ENCODE data around the gene LKAAEAR1.

The LKAAEAR1 gene

DNA sequence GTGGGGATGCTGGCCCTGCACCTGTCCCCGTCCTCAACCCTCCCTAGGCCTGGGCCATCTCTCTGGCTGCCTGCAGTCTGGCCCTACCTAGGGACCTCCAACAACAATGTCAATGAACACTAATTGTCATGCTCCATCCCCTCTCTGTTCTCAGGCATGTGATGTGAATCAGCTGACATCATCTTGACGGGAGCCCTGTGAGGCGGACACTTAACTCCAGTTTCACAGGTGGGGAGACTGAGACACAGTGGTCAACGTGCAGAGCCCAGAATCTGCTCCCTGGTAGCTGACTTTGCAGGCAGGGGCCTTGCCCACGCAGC, 22.0 kb downstream of the LKAAEAR1 start:
- peak overlapping the region; percentile 96 for H3K4me3 ChIP-seq

DNA sequence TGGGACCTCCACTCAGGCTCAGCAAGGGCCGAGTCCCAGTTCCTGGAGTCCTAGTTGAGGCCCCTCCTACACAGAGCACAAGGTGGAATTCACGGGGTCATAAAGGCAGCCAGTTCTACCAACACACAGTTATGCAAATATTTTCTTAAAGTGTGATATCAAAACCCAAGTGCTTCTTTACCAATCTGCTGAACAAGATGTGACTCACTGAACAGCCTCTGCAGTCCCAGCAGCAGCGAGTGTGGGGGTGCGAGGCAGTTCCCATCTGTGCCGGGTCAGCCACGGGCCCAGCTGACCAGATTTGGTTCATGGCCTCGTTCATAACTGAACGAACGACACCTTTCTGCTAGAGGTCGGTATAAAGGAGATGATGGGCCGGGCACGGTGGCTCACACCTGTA, 25.7 kb downstream of the LKAAEAR1 start:
- DNase-seq (ENCODE audit: low spot score), result no peak
- no peak overlapping the region for H3K27ac ChIP-seq

More for the DNA sequence above, 22.0 kb downstream of the LKAAEAR1 start:
- H3K27ac ChIP-seq, result peak overlapping the region; percentile 45 to 92
- TF ChIP-seq, protein P1, sequence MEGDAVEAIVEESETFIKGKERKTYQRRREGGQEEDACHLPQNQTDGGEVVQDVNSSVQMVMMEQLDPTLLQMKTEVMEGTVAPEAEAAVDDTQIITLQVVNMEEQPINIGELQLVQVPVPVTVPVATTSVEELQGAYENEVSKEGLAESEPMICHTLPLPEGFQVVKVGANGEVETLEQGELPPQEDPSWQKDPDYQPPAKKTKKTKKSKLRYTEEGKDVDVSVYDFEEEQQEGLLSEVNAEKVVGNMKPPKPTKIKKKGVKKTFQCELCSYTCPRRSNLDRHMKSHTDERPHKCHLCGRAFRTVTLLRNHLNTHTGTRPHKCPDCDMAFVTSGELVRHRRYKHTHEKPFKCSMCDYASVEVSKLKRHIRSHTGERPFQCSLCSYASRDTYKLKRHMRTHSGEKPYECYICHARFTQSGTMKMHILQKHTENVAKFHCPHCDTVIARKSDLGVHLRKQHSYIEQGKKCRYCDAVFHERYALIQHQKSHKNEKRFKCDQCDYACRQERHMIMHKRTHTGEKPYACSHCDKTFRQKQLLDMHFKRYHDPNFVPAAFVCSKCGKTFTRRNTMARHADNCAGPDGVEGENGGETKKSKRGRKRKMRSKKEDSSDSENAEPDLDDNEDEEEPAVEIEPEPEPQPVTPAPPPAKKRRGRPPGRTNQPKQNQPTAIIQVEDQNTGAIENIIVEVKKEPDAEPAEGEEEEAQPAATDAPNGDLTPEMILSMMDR (IDR thresholded peaks at IDR 0.05), result no peak
- DNase-seq (ENCODE audit: low spot score), result no peak

GRCh38 chr20:64057628-64058498, 26.3 kb downstream of the LKAAEAR1 start:
- H3K4me3 ChIP-seq, result peak overlapping the region; percentile 6
- no peak for DNase-seq (ENCODE audit: low spot score)
- peak overlapping the region in 1 of 2 donors; percentile 74 for H3K27ac ChIP-seq
- TF ChIP-seq, protein P1 (IDR thresholded peaks at IDR 0.05), result peak; percentile 66

More for the DNA sequence above, 25.7 kb downstream of the LKAAEAR1 start:
- no peak overlapping the region for H3K4me3 ChIP-seq
- TF ChIP-seq, protein P1 (IDR thresholded peaks at IDR 0.05), result no peak

DNA sequence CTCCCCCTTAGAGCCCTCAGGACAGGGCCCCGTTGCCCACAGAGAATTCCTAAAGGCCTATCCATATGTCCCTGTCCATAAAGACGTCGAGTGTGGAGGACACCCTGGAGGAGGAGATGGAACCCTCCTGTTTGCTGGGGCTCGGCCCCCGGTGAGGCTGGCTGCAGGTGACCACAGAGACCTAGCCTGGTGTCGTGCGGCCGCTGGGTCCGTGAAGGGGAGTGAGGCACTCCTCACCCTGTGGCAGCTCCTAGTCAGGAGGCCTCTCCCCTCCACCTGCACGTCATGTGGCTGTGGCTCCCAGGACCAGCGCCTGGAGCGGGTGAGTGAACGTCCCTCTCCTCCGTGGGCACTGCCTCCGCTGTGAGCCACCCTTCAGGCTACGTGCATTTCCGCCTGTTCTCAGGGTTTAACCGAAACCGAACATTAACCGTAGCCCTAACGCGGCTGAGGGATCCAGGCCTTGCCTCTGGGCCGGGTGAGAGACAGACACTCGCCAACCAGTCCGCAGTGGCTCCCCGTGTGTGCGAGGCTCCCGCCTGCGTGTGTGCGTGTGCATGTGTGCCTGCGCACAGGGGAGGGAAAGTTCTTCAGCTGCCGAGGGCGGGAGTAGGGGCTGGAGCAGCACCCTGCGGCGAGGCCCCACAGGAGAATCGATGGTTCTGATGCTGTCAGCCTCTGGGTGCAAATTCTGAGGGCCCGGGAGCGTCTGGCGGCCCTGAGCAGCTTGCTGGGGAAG, 27.1 kb downstream of the LKAAEAR1 start:
- TF ChIP-seq, protein P1 (IDR thresholded peaks at IDR 0.05), result no peak
- H3K27ac ChIP-seq, result peak overlapping the region in 1 of 2 donors; percentile 74
- peak overlapping the region; percentile 6 for H3K4me3 ChIP-seq

DNA sequence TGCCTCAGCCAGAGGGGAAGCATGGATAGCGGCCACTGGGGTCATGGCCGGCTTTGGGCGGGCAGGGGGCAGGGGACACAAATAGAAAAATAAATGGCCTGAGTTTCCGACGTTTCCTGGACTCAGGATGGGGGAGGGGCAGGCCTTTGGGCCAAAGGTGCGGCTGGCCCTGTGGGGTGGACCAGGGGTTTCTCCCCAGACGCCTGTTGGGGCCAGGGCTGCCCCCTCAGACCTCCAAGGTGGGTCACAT, 27.6 kb downstream of the LKAAEAR1 start:
- no peak for DNase-seq (ENCODE audit: low spot score)
- peak overlapping the region in 1 of 2 donors; percentile 74 for H3K27ac ChIP-seq
- H3K4me3 ChIP-seq, result peak overlapping the region; percentile 6
- TF ChIP-seq, protein P1 (IDR thresholded peaks at IDR 0.05), result no peak

More for the DNA sequence above, 27.1 kb downstream of the LKAAEAR1 start:
- no peak for DNase-seq (ENCODE audit: low spot score)

- TF ChIP-seq, protein P1 (IDR thresholded peaks at IDR 0.05), result no peak
- H3K27ac ChIP-seq, result peak overlapping the region in 1 of 2 donors; percentile 74
- DNase-seq (ENCODE audit: low spot score), result no peak
- no peak overlapping the region for H3K4me3 ChIP-seq
Measured at GRCh38 chr20:64055893-64056638, 28.1 kb downstream of the LKAAEAR1 start.

Data from coronary artery (tissue), 2 donors.